SK-N-SH (cell line): ENCODE data around the gene UST.

ENCODE experiments used
- CTCF ChIP-seq: fragments of 200-600 bp; sonication (generic); IDR thresholded peaks from 2 replicates; pipeline ENCODE4 v1.6.1; 2017; ENCODE audit warnings: antibody characterized with exemption, mild to moderate bottlenecking, moderate library complexity
- FOXM1 ChIP-seq: IDR thresholded peaks from 2 replicates; pipeline ENCODE4 v1.4.0; 2012; ENCODE audit warnings: low read depth, mild to moderate bottlenecking
- RCOR1 ChIP-seq: fragments of 150-350 bp; IDR thresholded peaks from 2 replicates; pipeline ENCODE4 v1.6.1; 2017; ENCODE audit warnings: antibody characterized with exemption, low read length
- RFX5 ChIP-seq: IDR thresholded peaks from 2 replicates; pipeline ENCODE4 v1.6.1; 2012; ENCODE audit warnings: mild to moderate bottlenecking, improper control_type of control experiment, low read length
- TAF1 ChIP-seq: IDR thresholded peaks from 2 replicates; pipeline ENCODE4 v1.6.1; 2012; ENCODE audit warnings: low read depth, mild to moderate bottlenecking, low read length, moderate library complexity, borderline replicate concordance
- TEAD4 ChIP-seq: IDR thresholded peaks from 2 replicates; pipeline ENCODE4 v1.4.0; 2012; ENCODE audit warnings: mild to moderate bottlenecking, borderline replicate concordance; ENCODE audit not compliant: insufficient read depth
- YY1 ChIP-seq: IDR thresholded peaks from 2 replicates; pipeline ENCODE4 v1.4.0; 2012; ENCODE audit warnings: low read depth, mild to moderate bottlenecking
- TF ChIP-seq, protein P1 (sequence below): fragments of 150-350 bp; IDR thresholded peaks from 2 replicates; pipeline ENCODE4 v1.6.1; 2017; ENCODE audit warnings: antibody characterized with exemption, low read length, low read depth, borderline replicate concordance

GRCh38 chr6:148814082-148814790, 67.4 kb downstream of the UST start:
- no peak for TF ChIP-seq RFX5
- TF ChIP-seq CTCF: no peak
- TF ChIP-seq, protein P1, sequence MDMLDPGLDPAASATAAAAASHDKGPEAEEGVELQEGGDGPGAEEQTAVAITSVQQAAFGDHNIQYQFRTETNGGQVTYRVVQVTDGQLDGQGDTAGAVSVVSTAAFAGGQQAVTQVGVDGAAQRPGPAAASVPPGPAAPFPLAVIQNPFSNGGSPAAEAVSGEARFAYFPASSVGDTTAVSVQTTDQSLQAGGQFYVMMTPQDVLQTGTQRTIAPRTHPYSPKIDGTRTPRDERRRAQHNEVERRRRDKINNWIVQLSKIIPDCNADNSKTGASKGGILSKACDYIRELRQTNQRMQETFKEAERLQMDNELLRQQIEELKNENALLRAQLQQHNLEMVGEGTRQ: no peak
- TF ChIP-seq RCOR1: no peak
- TF ChIP-seq TEAD4: no peak
- TF ChIP-seq YY1: no peak
- no peak for TF ChIP-seq FOXM1
- TF ChIP-seq TAF1: no peak
